Measurements from ENCODE around the gene ODAM. TPM values are rescaled to one million over a fixed set of nuclear protein-coding genes. Genes with fewer than 3 reads are reported as not detected.

Gene ODAM
- total and polyA plus RNA-seq, 2 of the 8 experiments (the other 6 are each of a cell fraction or from before 2014, with no cell fraction given) = 0.21 TPM; not detected in 1

DNA sequence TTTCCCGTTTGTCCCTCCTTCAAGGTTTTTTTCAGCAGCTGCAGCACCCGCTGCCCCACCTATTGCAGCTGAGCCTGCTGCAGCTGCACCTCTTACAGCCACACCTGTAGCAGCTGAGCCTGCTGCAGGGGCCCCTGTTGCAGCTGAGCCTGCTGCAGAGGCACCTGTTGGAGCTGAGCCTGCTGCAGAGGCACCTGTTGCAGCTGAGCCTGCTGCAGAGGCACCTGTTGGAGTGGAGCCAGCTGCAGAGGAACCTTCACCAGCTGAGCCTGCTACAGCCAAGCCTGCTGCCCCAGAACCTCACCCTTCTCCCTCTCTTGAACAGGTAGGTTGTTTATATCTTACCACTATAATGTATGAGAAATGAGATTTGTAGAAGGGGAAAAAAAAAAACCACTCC lies 36.9 kb upstream of the ODAM start:
- H2BK15ac ChIP-seq (ENCODE audit: low read length) = no peak overlapping the region
- no peak overlapping the region for H3K4me2 ChIP-seq (ENCODE audit: insufficient read depth in 1 of 2, low read depth in 2 of 2, low read length in 2 of 2)
- H3K14ac ChIP-seq (ENCODE audit: insufficient read length) = no peak overlapping the region
- H2BK120ac ChIP-seq (replicated peaks; ENCODE audit: low read depth, low read length) = no peak overlapping the region
- H3K79me2 ChIP-seq (ENCODE audit: control insufficient read depth in 1 of 2, insufficient read depth in 2 of 2, low read length in 2 of 2) = no peaks in the 10 kb centered on the region
- no peaks in the 10 kb centered on the region for H3K79me1 ChIP-seq (ENCODE audit: low read depth, low read length)
- DNase-seq (ENCODE audit: low read depth in 1 of 2, low spot score in 2 of 2) (no peak), FAIRE-seq (no peak)
- H2BK5ac ChIP-seq (ENCODE audit: low read depth, low read length) = no peak overlapping the region
- no peak overlapping the region for H3K23ac ChIP-seq (ENCODE audit: insufficient read length)
- 0 out of 2 replicates have a peak overlapping the region, but pooled peaks have one; percentile 79 for H2AFZ ChIP-seq (ENCODE audit: low read length)
- ChIA-PET POLR2A (ENCODE audit: partially characterized antibody) (no interaction called here), CTCF (ENCODE audit: partially characterized antibody) (interaction anchor here (0.6 to 1.2 kb wide), 3 partner anchors 12 to 685 kb away, joined by 3 to 4 read pairs (median 3); no protein-coding TSS in a partner anchor)
- H4K8ac ChIP-seq (ENCODE audit: extremely low read depth, insufficient read depth, low read length) = no peak overlapping the region
- no peak overlapping the region for H3K56ac ChIP-seq (replicated peaks; ENCODE audit: insufficient read length, low read depth, low read length)
- H4K20me1 ChIP-seq (replicated peaks in 1 of 2; ENCODE audit: control insufficient read depth in 1 of 2, insufficient read depth in 2 of 2, low read length in 2 of 2) = no peaks in the 10 kb centered on the region
- WGBS, 2 experiments (ENCODE audit: extremely low coverage in 1 of 2, insufficient coverage in 1 of 2, insufficient read length in 1 of 2, insufficient replicate concordance in 2 of 2, low coverage in 1 of 2, low lambda C conversion rate in 2 of 2, missing lambda C conversion rate in 1 of 2) = 82% methylated on average over 2 of the region's 2 CpGs; no CpG with 5 or more reads in 1 of the 2 experiments
- H2BK20ac ChIP-seq (ENCODE audit: low read length) = no peak overlapping the region
- no peak overlapping the region for H3K9ac ChIP-seq (replicated peaks in 1 of 4; ENCODE audit: extremely low read depth in 1 of 4, low read depth in 3 of 4, low read length in 3 of 4)
- H3K36me3 ChIP-seq (ENCODE audit: control insufficient read depth in 2 of 4, insufficient read depth in 4 of 4, low read length in 3 of 4) = no peaks in the 10 kb centered on the region
- no peak overlapping the region for H4K5ac ChIP-seq (ENCODE audit: insufficient read length, low read depth, low read length)
- H3K27ac ChIP-seq (ENCODE audit: low read depth, low read length) = no peak overlapping the region
- H2BK12ac ChIP-seq (ENCODE audit: low read depth, low read length) = no peak overlapping the region
- TF ChIP-seq CBX5 (IDR thresholded peaks at IDR 0.05; ENCODE audit: low read depth, low read length) = no peak
- H3K27me3 ChIP-seq (replicated peaks in 1 of 4; ENCODE audit: control insufficient read depth in 3 of 4, extremely low read depth in 1 of 4, insufficient read depth in 3 of 4, low read length in 3 of 4) = no peaks in the 10 kb centered on the region
- no peaks in the 10 kb centered on the region for H3K4me1 ChIP-seq (replicated peaks in 1 of 4; ENCODE audit: control insufficient read depth in 3 of 4, insufficient read depth in 4 of 4, low read length in 3 of 4)
- H3K23me2 ChIP-seq (ENCODE audit: low read depth, low read length) = no peaks in the 10 kb centered on the region
- no peak overlapping the region for H4K91ac ChIP-seq (replicated peaks; ENCODE audit: insufficient read length, low read length)
- H3K18ac ChIP-seq (ENCODE audit: extremely low read depth, low read length) = no peak overlapping the region
- no peak overlapping the region for H3K4me3 ChIP-seq (ENCODE audit: extremely low read depth in 1 of 4, insufficient read depth in 2 of 4, low read depth in 3 of 4, low read length in 4 of 4)
- no peak overlapping the region for H2AK5ac ChIP-seq (ENCODE audit: low read depth, low read length)
- H3K4ac ChIP-seq (replicated peaks; ENCODE audit: insufficient read length, low read depth, low read length) = no peak overlapping the region
- no peaks in the 10 kb centered on the region for H3K9me3 ChIP-seq (ENCODE audit: insufficient read depth in 2 of 2, low read depth in 1 of 2, low read length in 1 of 2)
